GM12878 (cell line): ENCODE results near the gene TRAF5. TPM values are rescaled to one million over a fixed set of nuclear protein-coding genes. Genes with fewer than 3 reads are reported as not detected.
A peak's percentile ranks its signal among the peaks of the same experiment; 100 is the strongest.

Experiments used
- ATAC-seq: fragments of 200-7000 bp; cut with Tn5 transposase; 3 replicates; pipeline ENCODE4 v1.9.1; 2020; ENCODE audit warnings: mild to moderate bottlenecking, moderate library complexity
- BruUV-seq: library from RNA; stranded (reverse); fragments of 400-500 nt; replicated peaks from 2 replicates; lab custom pipeline; 2021; lab: Mats Ljungman, UMichigan
- CTCF ChIA-PET: fragments of 300-600 bp; sonication (Branson Sonifier 250); formaldehyde crosslinking; extraction: SDS; loops from one replicate; lab custom pipeline; 2021; ENCODE audit warnings: inconsistent platforms; lab: Yijun Ruan, JAX
- POLR2A ChIA-PET: fragments of 350-600 bp; formaldehyde crosslinking; extraction: SDS; loops from one replicate; lab custom pipeline; 2021; ENCODE audit warnings: inconsistent platforms; lab: Charles Lee
- RAD21 ChIA-PET: fragments of 300-600 bp; sonication (Branson Sonifier 250); formaldehyde crosslinking; loops from one replicate; lab custom pipeline; 2023; ENCODE audit warnings: antibody characterized with exemption; ENCODE audit not compliant: unreplicated experiment; lab: Charles Lee
- SMC1A ChIA-PET: fragments of 300-600 bp; sonication (Branson Sonifier 250); formaldehyde crosslinking; loops from one replicate; lab custom pipeline; 2023; ENCODE audit not compliant: unreplicated experiment, uncharacterized antibody; lab: Charles Lee
- DNase-seq: peaks from one replicate; pipeline ENCODE4 v3.0.0-alpha.2; 2011; ENCODE audit warnings: low read depth, low spot score
- FAIRE-seq: peaks from 3 replicates; lab custom pipeline; 2011; peaks lifted over from hg19 to GRCh38; lab: Jason Lieb, UNC
- H2AFZ ChIP-seq: 2 replicates; pipeline ENCODE4 v1.6.0; 2011; ENCODE audit warnings: low read depth, low read length, control low read depth; ENCODE audit not compliant: control insufficient read depth
- H3K27ac ChIP-seq: 2 replicates; pipeline ENCODE4 v1.5.1; 2011; ENCODE audit warnings: control low read depth; ENCODE audit not compliant: control insufficient read depth, insufficient read depth
- H3K27me3 ChIP-seq, 2 experiments: replicated peaks in 1 of 2; 2 replicates each; pipeline versions ENCODE4 v1.6.0 to v1.6.1; 2011; ENCODE audit warnings: low read length in 1 of 2; ENCODE audit not compliant: control insufficient read depth in 2 of 2, insufficient read depth in 2 of 2
- H3K36me3 ChIP-seq, 2 experiments: 2 replicates each; pipeline ENCODE4 v1.5.1; 2011; ENCODE audit warnings: low read length in 1 of 2; ENCODE audit not compliant: control insufficient read depth in 2 of 2, insufficient read depth in 2 of 2
- H3K4me1 ChIP-seq: 2 replicates; pipeline ENCODE4 v1.6.1; 2011; ENCODE audit warnings: mild to moderate bottlenecking, low read length, moderate library complexity, mixed read lengths; ENCODE audit not compliant: control insufficient read depth, insufficient read depth
- H3K4me2 ChIP-seq: 2 replicates; pipeline ENCODE4 v1.6.0; 2011; ENCODE audit warnings: control low read depth; ENCODE audit not compliant: control insufficient read depth, insufficient read depth
- H3K4me3 ChIP-seq: fragments of 200-600 bp; sonication (generic); 2 replicates; pipeline ENCODE4 v1.5.1; 2016
- H3K79me2 ChIP-seq: 2 replicates; pipeline ENCODE4 v1.6.0; 2011; ENCODE audit warnings: low read length; ENCODE audit not compliant: control insufficient read depth, insufficient read depth
- H3K9ac ChIP-seq: 2 replicates; pipeline ENCODE4 v1.8.0; 2011; ENCODE audit warnings: low read length, control low read depth, mixed read lengths; ENCODE audit not compliant: control insufficient read depth, insufficient read depth
- H3K9me3 ChIP-seq: replicated peaks from 3 replicates; pipeline ENCODE4 v1.5.1; 2011; ENCODE audit warnings: mild to moderate bottlenecking, low read length; ENCODE audit not compliant: control insufficient read depth, insufficient read depth
- H4K20me1 ChIP-seq: 2 replicates; pipeline ENCODE4 v1.6.0; 2011; ENCODE audit not compliant: control insufficient read depth, insufficient read depth
- MTA2 ChIP-seq: fragments of 450-650 bp; IDR thresholded peaks from 2 replicates; pipeline ENCODE4 v1.6.1; 2016; ENCODE audit warnings: low read depth, mild to moderate bottlenecking, moderate library complexity
- NBN ChIP-seq: fragments of 450-650 bp; IDR thresholded peaks from 2 replicates; pipeline ENCODE4 v1.6.1; 2016
- NR2C2 ChIP-seq: IDR thresholded peaks from 2 replicates; pipeline ENCODE4 v1.6.1; 2011; ENCODE audit warnings: borderline replicate concordance, low read depth; ENCODE audit not compliant: control insufficient read depth, insufficient read length
- POU2F2 ChIP-seq: IDR thresholded peaks from 3 replicates; pipeline ENCODE4 v1.6.1; 2011; ENCODE audit warnings: low read depth, mild to moderate bottlenecking, low read length, borderline replicate concordance
- RB1 ChIP-seq: fragments of 450-650 bp; formaldehyde crosslinking; IDR thresholded peaks from 2 replicates; pipeline ENCODE4 v1.6.1; 2017; ENCODE audit warnings: mild to moderate bottlenecking, borderline replicate concordance
- RCOR1 ChIP-seq: conservative IDR thresholded peaks from 2 replicates; pipeline ENCODE4 v1.6.1; 2012; ENCODE audit warnings: low read depth, low read length, improper control_type of control experiment
- SUZ12 ChIP-seq: fragments of 200-600 bp; sonication (generic); IDR thresholded peaks from one replicate; pipeline ENCODE4 v1.6.1; 2018; ENCODE audit warnings: antibody characterized with exemption, mild to moderate bottlenecking; ENCODE audit not compliant: unreplicated experiment
- TAF1 ChIP-seq: IDR thresholded peaks from 2 replicates; pipeline ENCODE4 v1.6.1; 2011; ENCODE audit warnings: mild to moderate bottlenecking, low read depth, low read length, borderline replicate concordance
- YY1 ChIP-seq: IDR thresholded peaks from 2 replicates; pipeline ENCODE4 v1.6.1; 2011; ENCODE audit warnings: low read depth, mild to moderate bottlenecking, low read length
- whole genome bisulfite sequencing: methylation state at CpG from one replicate; pipeline ENCODE4 v1.1.6; 2016; ENCODE audit warnings: low lambda C conversion rate; ENCODE audit not compliant: insufficient replicate concordance, insufficient coverage; ENCODE audit errors: missing lambda C conversion rate; 5-methylcytosine and 5-hydroxymethylcytosine counted together
- in situ Hi-C: fragments of 300-500 bp; cut with MboI; formaldehyde crosslinking; loops from 9 replicates; pipeline ENCODE4 v1.14.3; 2018; ENCODE audit warnings: mixed read lengths
- intact Hi-C: fragments of 100-400 bp; cut with micrococcal nuclease; formaldehyde crosslinking; loops from one replicate; pipeline ENCODE4 v1.14.2; 2022; ENCODE audit not compliant: unreplicated experiment
- polyA plus RNA-seq, 11 experiments: library from polyadenylated mRNA; depleted of rRNA in 4 of 11; unstranded in 6 of 11; stranded (reverse) in 5 of 11; fragments of >200 nt; fragmentation: Nextera tagmentation in 4 of 11; fragmentation: Illumina TruSeq in 1 of 11; extraction: Ambion mirVana in 4 of 11; extraction: Trizol in 1 of 11; gene quantifications; 1 replicate in 1 of 11; 2 replicates in 10 of 11; pipeline versions ENCODE4 v1.2.1 to v1.2.3, GENCODE V29; 2011 to 2016; ENCODE audit warnings: inconsistent platforms in 2 of 11, missing spikeins in 2 of 11, low read depth in 1 of 11
- total RNA-seq, 4 experiments: library from RNA; depleted of rRNA in 3 of 4; stranded (reverse); fragments of >200 nt in 3 of 4; fragmentation: Illumina TruSeq in 1 of 4; extraction: Trizol in 1 of 4; gene quantifications; 2 replicates each; pipeline versions ENCODE4 v1.2.1 to v1.2.3, GENCODE V29; 2013 to 2021
- TF ChIP-seq, protein P1 (sequence below): fragments of 450-650 bp; IDR thresholded peaks from 2 replicates; pipeline ENCODE4 v1.6.1; 2014; ENCODE audit warnings: mild to moderate bottlenecking
- TF ChIP-seq, protein P2 (sequence below): fragments of 450-650 bp; IDR thresholded peaks from 2 replicates; pipeline ENCODE4 v1.6.1; 2018; ENCODE audit warnings: borderline replicate concordance, mild to moderate bottlenecking; ENCODE audit not compliant: partially characterized antibody
- TF ChIP-seq, protein P3 (sequence below): fragments of 450-650 bp; IDR thresholded peaks from 2 replicates; pipeline ENCODE4 v1.6.1; 2017; ENCODE audit warnings: antibody characterized with exemption, mild to moderate bottlenecking, moderate library complexity
- TF ChIP-seq, protein P4 (sequence below): fragments of 150-350 bp; IDR thresholded peaks from 2 replicates; pipeline ENCODE4 v1.6.1; 2016; ENCODE audit warnings: low read depth, low read length

Gene TRAF5
- total and polyA plus RNA-seq, 10 of the 15 experiments (the other 5 are each of a cell fraction or from before 2014, with no cell fraction given) = 10.6 to 36.5 (median 26.3) TPM

DNA sequence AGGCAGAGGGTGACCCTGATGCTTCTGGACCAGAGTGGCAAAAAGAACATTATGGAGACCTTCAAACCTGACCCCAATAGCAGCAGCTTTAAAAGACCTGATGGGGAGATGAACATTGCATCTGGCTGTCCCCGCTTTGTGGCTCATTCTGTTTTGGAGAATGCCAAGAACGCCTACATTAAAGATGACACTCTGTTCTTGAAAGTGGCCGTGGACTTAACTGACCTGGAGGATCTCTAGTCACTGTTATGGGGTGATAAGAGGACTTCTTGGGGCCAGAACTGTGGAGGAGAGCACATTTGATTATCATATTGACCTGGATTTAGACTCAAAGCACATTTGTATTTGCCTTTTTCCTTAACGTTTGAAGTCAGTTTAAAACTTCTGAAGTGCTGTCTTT is 45.8 kb downstream of the TRAF5 start:
- Histone ChIP-seq H3K9ac (no peak overlapping the region), H2AFZ (no peak overlapping the region), H3K4me1 (peaks cover 3% of the 10 kb centered on the region), H3K36me3 (peaks cover 4 to 11% of the 10 kb centered on the region in 2 experiments), H3K4me2 (no peak overlapping the region), H3K4me3 (no peak overlapping the region), H3K79me2 (no peaks in the 10 kb centered on the region), H3K9me3 (no peaks in the 10 kb centered on the region), H3K27ac (no peak overlapping the region), H3K27me3 (no peaks in the 10 kb centered on the region), H4K20me1 (no peaks in the 10 kb centered on the region)
- DNase-seq (no peak), ATAC-seq (no peak), FAIRE-seq (no peak)
- RAD21 ChIA-PET = no interaction called here
- BruUV-seq = TSS peak; percentile 29
- 74% methylated on average over 4 of the region's 4 CpGs for WGBS
- POLR2A ChIA-PET = no interaction called here
- intact Hi-C loops = no loop called here
- CTCF ChIA-PET = no interaction called here
- TF ChIP-seq, protein P1, sequence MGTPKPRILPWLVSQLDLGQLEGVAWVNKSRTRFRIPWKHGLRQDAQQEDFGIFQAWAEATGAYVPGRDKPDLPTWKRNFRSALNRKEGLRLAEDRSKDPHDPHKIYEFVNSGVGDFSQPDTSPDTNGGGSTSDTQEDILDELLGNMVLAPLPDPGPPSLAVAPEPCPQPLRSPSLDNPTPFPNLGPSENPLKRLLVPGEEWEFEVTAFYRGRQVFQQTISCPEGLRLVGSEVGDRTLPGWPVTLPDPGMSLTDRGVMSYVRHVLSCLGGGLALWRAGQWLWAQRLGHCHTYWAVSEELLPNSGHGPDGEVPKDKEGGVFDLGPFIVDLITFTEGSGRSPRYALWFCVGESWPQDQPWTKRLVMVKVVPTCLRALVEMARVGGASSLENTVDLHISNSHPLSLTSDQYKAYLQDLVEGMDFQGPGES = no peak
- no peak for TF ChIP-seq SUZ12
- no peak for TF ChIP-seq YY1
- TF ChIP-seq, protein P2, sequence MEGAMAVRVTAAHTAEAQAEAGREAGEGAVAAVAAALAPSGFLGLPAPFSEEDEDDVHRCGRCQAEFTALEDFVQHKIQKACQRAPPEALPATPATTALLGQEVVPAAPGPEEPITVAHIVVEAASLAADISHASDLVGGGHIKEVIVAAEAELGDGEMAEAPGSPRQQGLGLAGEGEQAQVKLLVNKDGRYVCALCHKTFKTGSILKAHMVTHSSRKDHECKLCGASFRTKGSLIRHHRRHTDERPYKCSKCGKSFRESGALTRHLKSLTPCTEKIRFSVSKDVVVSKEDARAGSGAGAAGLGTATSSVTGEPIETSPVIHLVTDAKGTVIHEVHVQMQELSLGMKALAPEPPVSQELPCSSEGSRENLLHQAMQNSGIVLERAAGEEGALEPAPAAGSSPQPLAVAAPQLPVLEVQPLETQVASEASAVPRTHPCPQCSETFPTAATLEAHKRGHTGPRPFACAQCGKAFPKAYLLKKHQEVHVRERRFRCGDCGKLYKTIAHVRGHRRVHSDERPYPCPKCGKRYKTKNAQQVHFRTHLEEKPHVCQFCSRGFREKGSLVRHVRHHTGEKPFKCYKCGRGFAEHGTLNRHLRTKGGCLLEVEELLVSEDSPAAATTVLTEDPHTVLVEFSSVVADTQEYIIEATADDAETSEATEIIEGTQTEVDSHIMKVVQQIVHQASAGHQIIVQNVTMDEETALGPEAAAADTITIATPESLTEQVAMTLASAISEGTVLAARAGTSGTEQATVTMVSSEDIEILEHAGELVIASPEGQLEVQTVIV = no peak
- TF ChIP-seq, protein P3, sequence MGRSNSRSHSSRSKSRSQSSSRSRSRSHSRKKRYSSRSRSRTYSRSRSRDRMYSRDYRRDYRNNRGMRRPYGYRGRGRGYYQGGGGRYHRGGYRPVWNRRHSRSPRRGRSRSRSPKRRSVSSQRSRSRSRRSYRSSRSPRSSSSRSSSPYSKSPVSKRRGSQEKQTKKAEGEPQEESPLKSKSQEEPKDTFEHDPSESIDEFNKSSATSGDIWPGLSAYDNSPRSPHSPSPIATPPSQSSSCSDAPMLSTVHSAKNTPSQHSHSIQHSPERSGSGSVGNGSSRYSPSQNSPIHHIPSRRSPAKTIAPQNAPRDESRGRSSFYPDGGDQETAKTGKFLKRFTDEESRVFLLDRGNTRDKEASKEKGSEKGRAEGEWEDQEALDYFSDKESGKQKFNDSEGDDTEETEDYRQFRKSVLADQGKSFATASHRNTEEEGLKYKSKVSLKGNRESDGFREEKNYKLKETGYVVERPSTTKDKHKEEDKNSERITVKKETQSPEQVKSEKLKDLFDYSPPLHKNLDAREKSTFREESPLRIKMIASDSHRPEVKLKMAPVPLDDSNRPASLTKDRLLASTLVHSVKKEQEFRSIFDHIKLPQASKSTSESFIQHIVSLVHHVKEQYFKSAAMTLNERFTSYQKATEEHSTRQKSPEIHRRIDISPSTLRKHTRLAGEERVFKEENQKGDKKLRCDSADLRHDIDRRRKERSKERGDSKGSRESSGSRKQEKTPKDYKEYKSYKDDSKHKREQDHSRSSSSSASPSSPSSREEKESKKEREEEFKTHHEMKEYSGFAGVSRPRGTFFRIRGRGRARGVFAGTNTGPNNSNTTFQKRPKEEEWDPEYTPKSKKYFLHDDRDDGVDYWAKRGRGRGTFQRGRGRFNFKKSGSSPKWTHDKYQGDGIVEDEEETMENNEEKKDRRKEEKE = no peak
- no peak for TF ChIP-seq RCOR1
- no peak for TF ChIP-seq POU2F2
- TF ChIP-seq RB1 = no peak
- no peak for TF ChIP-seq NR2C2
- TF ChIP-seq, protein P4, sequence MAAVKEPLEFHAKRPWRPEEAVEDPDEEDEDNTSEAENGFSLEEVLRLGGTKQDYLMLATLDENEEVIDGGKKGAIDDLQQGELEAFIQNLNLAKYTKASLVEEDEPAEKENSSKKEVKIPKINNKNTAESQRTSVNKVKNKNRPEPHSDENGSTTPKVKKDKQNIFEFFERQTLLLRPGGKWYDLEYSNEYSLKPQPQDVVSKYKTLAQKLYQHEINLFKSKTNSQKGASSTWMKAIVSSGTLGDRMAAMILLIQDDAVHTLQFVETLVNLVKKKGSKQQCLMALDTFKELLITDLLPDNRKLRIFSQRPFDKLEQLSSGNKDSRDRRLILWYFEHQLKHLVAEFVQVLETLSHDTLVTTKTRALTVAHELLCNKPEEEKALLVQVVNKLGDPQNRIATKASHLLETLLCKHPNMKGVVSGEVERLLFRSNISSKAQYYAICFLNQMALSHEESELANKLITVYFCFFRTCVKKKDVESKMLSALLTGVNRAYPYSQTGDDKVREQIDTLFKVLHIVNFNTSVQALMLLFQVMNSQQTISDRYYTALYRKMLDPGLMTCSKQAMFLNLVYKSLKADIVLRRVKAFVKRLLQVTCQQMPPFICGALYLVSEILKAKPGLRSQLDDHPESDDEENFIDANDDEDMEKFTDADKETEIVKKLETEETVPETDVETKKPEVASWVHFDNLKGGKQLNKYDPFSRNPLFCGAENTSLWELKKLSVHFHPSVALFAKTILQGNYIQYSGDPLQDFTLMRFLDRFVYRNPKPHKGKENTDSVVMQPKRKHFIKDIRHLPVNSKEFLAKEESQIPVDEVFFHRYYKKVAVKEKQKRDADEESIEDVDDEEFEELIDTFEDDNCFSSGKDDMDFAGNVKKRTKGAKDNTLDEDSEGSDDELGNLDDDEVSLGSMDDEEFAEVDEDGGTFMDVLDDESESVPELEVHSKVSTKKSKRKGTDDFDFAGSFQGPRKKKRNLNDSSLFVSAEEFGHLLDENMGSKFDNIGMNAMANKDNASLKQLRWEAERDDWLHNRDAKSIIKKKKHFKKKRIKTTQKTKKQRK = no peak
- no peak for TF ChIP-seq MTA2
- TF ChIP-seq TAF1 = no peak
- TF ChIP-seq NBN = no peak
- SMC1A ChIA-PET = no interaction called here
- in situ Hi-C loops = no loop called here
